ENCODE measurements around the gene FBXO38.

DNA sequence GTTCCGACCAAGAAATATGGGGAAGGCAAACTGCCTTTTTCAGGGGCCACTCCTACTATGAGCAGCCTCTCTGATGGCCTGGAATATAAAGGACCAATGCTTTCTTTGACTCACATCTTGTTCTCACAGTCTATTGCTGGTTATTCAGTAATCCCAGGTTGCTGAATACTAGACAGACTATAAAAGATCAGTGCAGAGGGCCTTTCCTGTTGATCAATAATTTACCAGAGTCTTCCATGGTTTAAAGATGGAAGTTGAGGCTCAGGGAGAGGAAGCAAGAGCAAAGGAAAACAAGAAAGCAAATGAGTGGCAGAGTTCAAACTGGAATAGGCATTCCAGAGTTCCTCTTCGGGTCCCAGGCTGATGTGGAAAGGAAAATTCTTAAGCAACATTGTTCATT, 62.9 kb downstream of the FBXO38 start:
- TF ChIP-seq CTCF (IDR thresholded peaks at IDR 0.05) (no peak), EZH2phosphoT487 (IDR thresholded peaks at IDR 0.05) (no peak)
